ENCODE measurements around the gene NAT9.

DNA sequence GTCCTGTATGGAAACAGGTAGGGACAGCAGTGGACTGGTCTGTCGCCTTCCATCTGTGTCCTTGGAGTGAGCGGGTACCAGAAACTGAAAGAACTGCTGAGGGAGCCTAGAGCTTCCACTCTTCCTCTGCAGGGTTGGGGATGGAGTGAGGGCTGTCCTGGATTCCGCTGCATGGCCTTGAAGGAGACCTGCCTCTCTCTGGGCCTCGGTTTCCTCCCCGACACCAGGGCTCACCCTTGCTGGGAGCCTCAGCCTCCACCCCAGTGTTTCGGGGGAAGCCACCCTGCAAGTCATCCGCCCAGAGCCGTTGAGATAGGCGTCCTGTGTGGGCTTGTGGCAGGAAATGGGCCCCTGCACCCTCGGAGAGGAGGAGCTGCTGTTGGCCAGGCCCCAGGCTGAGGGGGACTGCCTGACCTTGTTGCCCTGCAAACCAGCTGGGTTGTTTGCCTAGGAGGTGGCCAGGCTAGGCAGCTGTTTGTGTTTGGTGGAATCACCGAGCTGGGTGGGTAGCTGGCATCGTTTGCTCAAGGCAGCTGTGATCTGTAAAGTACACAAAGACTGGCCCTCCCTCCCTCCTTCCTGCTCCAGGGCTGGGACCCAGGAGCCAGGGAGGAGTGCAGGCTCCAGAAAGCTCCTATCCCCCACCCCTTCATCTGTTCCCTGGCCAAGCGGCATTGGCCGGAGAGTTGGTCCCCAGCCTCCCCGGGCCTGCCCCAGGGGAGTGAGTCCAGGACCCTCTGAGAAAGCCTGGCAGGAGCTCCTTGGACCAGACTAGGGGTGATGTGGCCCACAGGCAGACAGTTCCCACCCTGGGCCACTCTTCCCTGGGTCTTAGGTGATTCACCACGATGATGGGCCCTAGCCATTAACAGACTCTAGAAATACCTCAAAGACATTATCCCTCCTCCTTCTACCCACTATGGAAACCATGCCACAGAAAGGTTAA, 37.8 kb downstream of the NAT9 start:
- peak; percentile 59; the same call in 1 of the 2 replicates for TF ChIP-seq POLR2AphosphoS5 (IDR thresholded peaks at IDR 0.05; ENCODE audit: low read depth, low read length)
- no peak for TF ChIP-seq TAF1 (IDR thresholded peaks at IDR 0.05; ENCODE audit: borderline replicate concordance, low read depth, low read length)
- no peak; the same call in 1 of the 2 replicates for TF ChIP-seq POLR2A (IDR thresholded peaks at IDR 0.05; ENCODE audit: low read depth, low read length)
